GM21737 (cell line): ENCODE measurements around the gene ZNF695.
"Not testable (repeated sequence)": the region's sequence is repeated elsewhere in the genome, so short reads cannot be mapped to it uniquely, and the experiment has no call there.

Source experiments
- ATAC-seq: cut with Tn5 transposase; IDR thresholded peaks from one replicate; pipeline ENCODE4 v1.9.1; 2021; ENCODE audit warnings: mild to moderate bottlenecking, moderate library complexity; ENCODE audit not compliant: unreplicated experiment

ZNF695 gene

GRCh38 chr1:247007511-247008405 is at the start of gene ZNF695:
ZNF695 (minus strand) TSS chr1:247008057; CDS start chr1:247007908, 149 bp downstream.
- ATAC-seq = peak; percentile 100

GRCh38 chr1:247056071-247056470 is 48.2 kb upstream of the ZNF695 start:
- no peak for ATAC-seq

GRCh38 chr1:247054992-247055415 is 47.1 kb upstream of the ZNF695 start:
- no peak for ATAC-seq

- no peak for ATAC-seq
These were observed 39.8 kb upstream of the ZNF695 start for GRCh38 chr1:247047702-247048101.

- ATAC-seq = no peak
These were observed 39.4 kb upstream of the ZNF695 start for GRCh38 chr1:247047260-247047659.

GRCh38 chr1:247043406-247043805 is 35.5 kb upstream of the ZNF695 start:
- no peak for ATAC-seq

GRCh38 chr1:247037511-247038320 is 29.9 kb upstream of the ZNF695 start:
- no peak for ATAC-seq

GRCh38 chr1:247032306-247032705 is 24.4 kb upstream of the ZNF695 start:
- ATAC-seq = not testable (repeated sequence)

GRCh38 chr1:247024658-247025057 is 16.8 kb upstream of the ZNF695 start:
- not testable (repeated sequence) for ATAC-seq

GRCh38 chr1:247013391-247013790 is 5.5 kb upstream of the ZNF695 start:
- no peak for ATAC-seq

- no peak for ATAC-seq
These were observed 546 bp upstream of the ZNF695 start for GRCh38 chr1:247008406-247008799.

- ATAC-seq = not testable (repeated sequence)
These were observed 3.8 kb downstream of the ZNF695 start for GRCh38 chr1:247004081-247004480.

- no peak for ATAC-seq
These were observed 18.0 kb downstream of the ZNF695 start for GRCh38 chr1:246989901-246990300.

GRCh38 chr1:246988316-246988715 is 19.5 kb downstream of the ZNF695 start:
- no peak for ATAC-seq

GRCh38 chr1:246987083-246987690 is 20.7 kb downstream of the ZNF695 start:
- no peak for ATAC-seq

- ATAC-seq = no peak
These were observed 29.1 kb downstream of the ZNF695 start for GRCh38 chr1:246978785-246979184.

- ATAC-seq = no peak
These were observed 29.6 kb downstream of the ZNF695 start for GRCh38 chr1:246978281-246978680.

- no peak for ATAC-seq
These were observed 35.9 kb downstream of the ZNF695 start for GRCh38 chr1:246971969-246972368.

- ATAC-seq = no peak
These were observed 36.7 kb downstream of the ZNF695 start for GRCh38 chr1:246971090-246971721.

- ATAC-seq = no peak
These were observed 38.2 kb downstream of the ZNF695 start for GRCh38 chr1:246969621-246970020.

GRCh38 chr1:246966502-246966901 is 41.4 kb downstream of the ZNF695 start:
- ATAC-seq = no peak
